Adipocyte (in vitro differentiated cells): ENCODE results near the gene MARS1.
"Not testable (repeated sequence)": the region's sequence is repeated elsewhere in the genome, so short reads cannot be mapped to it uniquely, and the experiment has no call there.

ENCODE experiments used
- DNase-seq: peaks from one replicate; pipeline ENCODE4 v3.0.0-alpha.2; 2015; ENCODE audit warnings: low read depth
- H3K27me3 ChIP-seq: replicated peaks from 2 replicates; pipeline ENCODE4 v1.7.0; 2013; ENCODE audit warnings: mild to moderate bottlenecking, low read length, moderate library complexity; ENCODE audit not compliant: control insufficient read depth, insufficient read depth
- H3K36me3 ChIP-seq: 2 replicates; pipeline ENCODE4 v1.7.0; 2013; ENCODE audit warnings: low read length, mild to moderate bottlenecking, moderate library complexity; ENCODE audit not compliant: control insufficient read depth, insufficient read depth, severe bottlenecking
- H3K4me1 ChIP-seq: 2 replicates; pipeline ENCODE4 v1.7.0; 2013; ENCODE audit warnings: mild to moderate bottlenecking, low read length, moderate library complexity; ENCODE audit not compliant: control insufficient read depth, insufficient read depth
- H3K4me3 ChIP-seq: 2 replicates; pipeline ENCODE4 v1.7.0; 2013; ENCODE audit warnings: mild to moderate bottlenecking, low read length, moderate library complexity
- H3K9ac ChIP-seq: 2 replicates; pipeline ENCODE4 v1.7.0; 2013; ENCODE audit warnings: mild to moderate bottlenecking, low read length, moderate library complexity
- H3K9me3 ChIP-seq: 2 replicates; pipeline ENCODE4 v1.7.0; 2013; ENCODE audit warnings: mild to moderate bottlenecking, low read length, moderate library complexity; ENCODE audit not compliant: control insufficient read depth

MARS1 gene

DNA sequence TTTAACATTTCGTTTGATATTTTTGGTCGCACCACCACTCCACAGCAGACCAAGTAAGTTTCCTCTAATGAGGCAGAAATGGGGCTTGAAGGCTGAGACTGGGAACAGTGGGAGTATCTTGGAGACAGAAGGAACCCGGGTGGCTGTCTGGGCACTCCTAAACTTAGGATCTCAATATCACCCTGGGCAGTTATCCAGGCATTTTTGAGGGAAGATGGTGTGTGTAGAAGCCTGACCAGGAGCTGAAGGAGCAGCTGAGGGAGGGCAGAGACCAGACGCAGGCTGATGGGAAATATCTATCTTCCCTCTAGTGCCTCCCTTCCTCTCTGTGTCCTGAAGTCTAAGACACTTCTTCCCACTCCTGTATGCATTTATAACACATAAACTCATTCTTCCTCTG is 10.7 kb downstream of the MARS1 start:
- Histone ChIP-seq H3K9me3 (no peaks in the 10 kb centered on the region), H3K27me3 (no peaks in the 10 kb centered on the region), H3K36me3 (peaks cover 69% of the 10 kb centered on the region), H3K9ac (no peak overlapping the region), H3K4me1 (no peaks in the 10 kb centered on the region), H3K4me3 (no peak overlapping the region)
- no peak for DNase-seq

DNA sequence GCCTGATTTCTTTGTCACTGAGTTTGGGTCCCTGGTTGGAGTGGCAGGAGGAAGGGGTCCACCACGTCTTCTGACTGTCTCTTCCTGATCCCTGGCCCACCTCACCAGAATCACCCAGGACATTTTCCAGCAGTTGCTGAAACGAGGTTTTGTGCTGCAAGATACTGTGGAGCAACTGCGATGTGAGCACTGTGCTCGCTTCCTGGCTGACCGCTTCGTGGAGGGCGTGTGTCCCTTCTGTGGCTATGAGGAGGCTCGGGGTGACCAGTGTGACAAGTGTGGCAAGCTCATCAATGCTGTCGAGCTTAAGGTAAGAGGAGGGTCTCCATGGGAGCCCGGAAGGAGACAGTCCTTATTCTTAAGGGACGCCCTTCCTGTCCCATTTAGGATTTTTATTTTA is 12.3 kb downstream of the MARS1 start:
- Histone ChIP-seq H3K9me3 (no peaks in the 10 kb centered on the region), H3K9ac (no peak overlapping the region), H3K4me1 (no peaks in the 10 kb centered on the region), H3K4me3 (no peak overlapping the region), H3K36me3 (peaks cover 82% of the 10 kb centered on the region), H3K27me3 (no peaks in the 10 kb centered on the region)
- DNase-seq, result no peak

DNA sequence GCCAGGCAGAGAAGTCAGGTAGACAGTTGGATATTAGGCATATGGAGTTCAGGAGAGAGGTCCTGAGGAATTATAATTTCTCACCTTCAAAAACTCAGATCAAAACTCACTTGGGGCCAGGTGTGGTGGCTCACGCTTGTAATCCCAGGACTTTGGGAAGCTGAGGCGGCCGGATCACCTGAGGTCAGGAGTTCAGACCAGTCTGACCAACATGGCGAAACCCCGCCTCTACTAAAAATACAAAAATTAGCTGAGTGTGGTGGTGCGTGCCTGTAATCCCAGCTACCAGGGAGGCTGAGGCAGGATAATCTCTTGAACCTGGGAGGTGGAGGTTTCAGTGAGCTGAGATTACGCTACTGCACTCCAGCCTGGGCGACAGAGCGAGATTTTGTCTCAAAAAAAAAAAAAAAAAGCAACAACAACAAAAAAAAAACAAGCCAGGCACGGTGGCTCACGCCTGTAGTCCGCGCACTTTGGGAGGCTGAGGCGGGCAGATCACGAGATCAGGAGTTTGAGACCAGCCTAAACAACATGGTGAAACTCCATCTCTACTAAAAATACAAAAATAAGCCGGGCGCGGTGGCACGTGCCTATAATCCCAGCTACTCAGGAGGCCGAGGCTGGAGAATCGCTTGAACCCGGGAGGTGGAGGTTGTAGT is 14.6 kb downstream of the MARS1 start:
- peaks cover 86% of the 10 kb centered on the region for H3K36me3 ChIP-seq
- DNase-seq, H3K4me3 ChIP-seq: not testable (repeated sequence)

DNA sequence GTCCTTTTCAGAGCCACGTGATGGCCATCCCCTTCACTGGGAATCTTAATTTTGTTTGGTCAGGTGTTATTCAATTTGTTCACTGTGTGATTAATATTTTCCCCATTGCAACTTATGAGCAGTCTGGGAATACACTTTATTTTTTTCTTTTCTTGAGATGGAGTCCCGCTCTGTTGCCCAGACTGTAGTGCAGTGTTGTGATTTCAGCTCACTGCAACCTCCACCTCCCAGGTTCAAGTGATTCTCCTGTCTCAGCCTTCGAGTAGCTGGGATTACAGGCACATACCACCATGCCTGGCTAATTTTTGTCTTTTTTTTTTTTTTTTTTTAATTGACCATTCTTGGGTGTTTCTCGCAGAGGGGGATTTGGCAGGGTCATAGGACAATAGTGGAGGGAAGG is 18.7 kb downstream of the MARS1 start:
- not testable (repeated sequence) for H3K4me1 ChIP-seq, H3K9ac ChIP-seq, DNase-seq, H3K9me3 ChIP-seq, H3K4me3 ChIP-seq, H3K27me3 ChIP-seq
- peaks cover 78% of the 10 kb centered on the region for H3K36me3 ChIP-seq

More for the DNA sequence above, 14.6 kb downstream of the MARS1 start:
- not testable (repeated sequence) for H3K9ac ChIP-seq, H3K27me3 ChIP-seq, H3K9me3 ChIP-seq, H3K4me1 ChIP-seq

DNA sequence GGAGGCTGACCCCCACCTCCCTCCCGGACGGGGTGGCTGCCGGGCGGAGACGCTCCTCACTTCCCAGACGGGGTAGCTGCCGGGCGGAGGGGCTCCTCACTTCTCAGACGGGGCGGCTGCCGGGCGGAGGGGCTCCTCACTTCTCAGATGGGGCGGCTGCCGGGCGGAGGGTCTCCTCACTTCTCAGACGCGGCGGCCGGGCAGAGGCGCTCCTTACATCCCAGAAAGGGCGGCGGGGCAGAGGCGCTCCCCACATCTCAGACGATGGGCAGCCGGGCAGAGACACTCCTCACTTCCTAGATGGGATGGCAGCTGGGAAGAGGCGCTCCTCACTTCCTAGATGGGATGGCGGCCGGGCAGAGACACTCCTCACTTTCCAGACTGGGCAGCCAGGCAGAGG is 19.9 kb downstream of the MARS1 start:
- H3K9me3 ChIP-seq, H3K4me1 ChIP-seq, DNase-seq, H3K27me3 ChIP-seq, H3K4me3 ChIP-seq, H3K9ac ChIP-seq: not testable (repeated sequence)
- peaks cover 78% of the 10 kb centered on the region for H3K36me3 ChIP-seq

DNA sequence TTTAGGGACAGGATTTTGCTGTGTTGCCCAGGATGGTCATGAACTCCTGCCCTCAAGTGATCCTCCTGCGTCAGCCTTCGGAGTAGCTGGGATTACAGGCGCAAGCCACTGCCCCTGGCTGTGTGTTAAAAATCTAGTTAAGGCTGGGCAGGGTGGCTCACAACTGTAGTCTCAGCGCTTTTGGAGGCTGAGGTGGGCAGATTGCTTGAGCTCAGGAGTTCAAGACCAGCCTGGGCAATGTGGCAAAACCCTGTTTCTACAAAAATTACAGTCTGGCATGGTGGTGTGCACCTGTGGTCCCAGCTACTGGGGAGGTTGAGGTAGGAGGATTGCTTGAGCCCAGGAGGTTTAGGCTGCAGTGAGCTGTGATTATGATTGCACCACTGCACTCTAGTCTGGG is 23.3 kb downstream of the MARS1 start:
- DNase-seq, result no peak
- H3K4me3 ChIP-seq, result no peak overlapping the region
- H3K36me3 ChIP-seq, result peaks cover 75% of the 10 kb centered on the region
- H3K9me3 ChIP-seq, result no peaks in the 10 kb centered on the region
- H3K9ac ChIP-seq, result no peak overlapping the region
- H3K27me3 ChIP-seq, result no peaks in the 10 kb centered on the region
- no peaks in the 10 kb centered on the region for H3K4me1 ChIP-seq

DNA sequence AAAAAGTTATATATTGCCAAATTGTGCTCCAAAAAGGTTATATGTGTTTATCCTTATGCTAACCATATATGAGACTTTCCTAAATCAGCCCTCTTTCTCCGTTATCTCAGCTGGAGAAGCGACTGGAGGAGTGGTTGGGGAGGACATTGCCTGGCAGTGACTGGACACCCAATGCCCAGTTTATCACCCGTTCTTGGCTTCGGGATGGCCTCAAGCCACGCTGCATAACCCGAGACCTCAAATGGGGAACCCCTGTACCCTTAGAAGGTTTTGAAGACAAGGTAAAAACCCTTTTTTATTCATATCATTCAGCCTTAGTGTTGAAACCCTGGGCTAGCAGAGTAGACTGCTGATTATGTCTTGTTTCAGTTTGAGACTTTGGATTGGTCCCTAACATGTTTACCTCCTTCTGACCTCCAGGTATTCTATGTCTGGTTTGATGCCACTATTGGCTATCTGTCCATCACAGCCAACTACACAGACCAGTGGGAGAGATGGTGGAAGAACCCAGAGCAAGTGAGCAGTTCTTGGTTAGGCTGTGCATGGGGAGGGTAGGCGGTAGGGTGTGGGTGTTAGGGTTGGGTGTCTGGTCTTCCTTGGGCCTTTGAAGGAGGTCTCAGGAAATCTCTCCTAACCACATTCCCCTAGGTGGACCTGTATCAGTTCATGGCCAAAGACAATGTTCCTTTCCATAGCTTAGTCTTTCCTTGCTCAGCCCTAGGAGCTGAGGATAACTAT is 23.9 kb downstream of the MARS1 start:
- DNase-seq, result no peak
- Histone ChIP-seq H3K36me3 (peaks cover 76% of the 10 kb centered on the region), H3K9ac (no peak overlapping the region), H3K9me3 (no peaks in the 10 kb centered on the region), H3K4me1 (no peaks in the 10 kb centered on the region), H3K27me3 (no peaks in the 10 kb centered on the region), H3K4me3 (no peak overlapping the region)

DNA sequence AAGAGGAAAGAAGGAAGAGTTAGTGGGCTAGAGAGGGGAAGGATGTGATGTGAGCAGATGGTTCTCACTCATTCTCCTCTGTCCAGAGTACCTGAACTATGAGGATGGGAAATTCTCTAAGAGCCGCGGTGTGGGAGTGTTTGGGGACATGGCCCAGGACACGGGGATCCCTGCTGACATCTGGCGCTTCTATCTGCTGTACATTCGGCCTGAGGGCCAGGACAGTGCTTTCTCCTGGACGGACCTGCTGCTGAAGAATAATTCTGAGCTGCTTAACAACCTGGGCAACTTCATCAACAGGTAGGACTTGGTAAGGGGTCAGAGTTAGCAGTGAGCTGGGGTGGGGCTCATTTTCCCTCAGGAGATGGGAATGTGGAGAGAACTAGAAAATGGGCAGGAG is 24.8 kb downstream of the MARS1 start:
- DNase-seq, result no peak
- no peak overlapping the region for H3K9ac ChIP-seq
- no peaks in the 10 kb centered on the region for H3K27me3 ChIP-seq
- peaks cover 7% of the 10 kb centered on the region for H3K4me1 ChIP-seq
- H3K9me3 ChIP-seq, result no peaks in the 10 kb centered on the region
- no peak overlapping the region for H3K4me3 ChIP-seq
- H3K36me3 ChIP-seq, result peaks cover 85% of the 10 kb centered on the region

DNA sequence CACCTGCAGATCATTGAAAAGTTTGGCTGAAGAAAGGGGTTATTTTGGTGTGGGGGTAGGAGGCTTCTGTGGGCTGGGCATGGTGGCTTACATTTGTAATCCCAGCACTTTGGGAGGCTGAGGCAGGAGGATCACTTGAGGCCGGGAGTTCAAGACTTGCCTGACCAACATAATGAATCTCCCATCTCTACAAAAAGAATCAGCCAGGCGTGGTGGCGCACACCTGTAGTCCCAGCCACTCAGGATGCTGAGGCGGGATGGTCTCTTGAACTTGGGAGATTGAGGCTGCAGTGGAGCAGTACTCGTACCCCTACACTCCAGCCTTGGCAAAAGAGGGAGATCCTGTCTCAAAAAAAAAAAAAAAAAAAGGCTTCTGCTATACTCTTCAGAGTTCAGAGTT is 25.4 kb downstream of the MARS1 start:
- no peak for DNase-seq
- Histone ChIP-seq H3K36me3 (peaks cover 91% of the 10 kb centered on the region), H3K4me3 (no peak overlapping the region), H3K9ac (no peak overlapping the region), H3K4me1 (peaks cover 13% of the 10 kb centered on the region), H3K27me3 (no peaks in the 10 kb centered on the region), H3K9me3 (no peaks in the 10 kb centered on the region)

DNA sequence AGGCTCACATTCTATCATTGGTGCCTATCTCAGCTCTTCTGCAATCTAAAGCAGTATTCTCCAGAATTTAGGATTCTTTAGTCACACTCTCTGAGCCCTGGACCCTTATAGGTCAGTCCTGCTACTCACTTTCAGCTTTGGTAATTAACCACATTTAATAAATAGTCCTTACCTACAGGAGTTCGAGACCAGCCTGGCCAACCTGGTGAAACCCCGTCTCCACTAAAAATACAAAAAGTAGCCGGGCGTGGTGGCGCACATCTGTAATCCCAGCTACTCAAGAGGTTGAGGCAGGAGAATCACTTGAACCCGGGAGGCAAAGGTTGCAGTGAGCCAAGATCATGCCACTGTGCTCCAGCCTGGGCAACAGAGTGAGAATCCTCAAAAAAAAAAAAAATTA is 25.8 kb downstream of the MARS1 start:
- H3K9me3 ChIP-seq, H3K4me3 ChIP-seq, H3K9ac ChIP-seq, DNase-seq, H3K27me3 ChIP-seq: not testable (repeated sequence)
- Histone ChIP-seq H3K36me3 (peaks cover 90% of the 10 kb centered on the region), H3K4me1 (peaks cover 16% of the 10 kb centered on the region)

DNA sequence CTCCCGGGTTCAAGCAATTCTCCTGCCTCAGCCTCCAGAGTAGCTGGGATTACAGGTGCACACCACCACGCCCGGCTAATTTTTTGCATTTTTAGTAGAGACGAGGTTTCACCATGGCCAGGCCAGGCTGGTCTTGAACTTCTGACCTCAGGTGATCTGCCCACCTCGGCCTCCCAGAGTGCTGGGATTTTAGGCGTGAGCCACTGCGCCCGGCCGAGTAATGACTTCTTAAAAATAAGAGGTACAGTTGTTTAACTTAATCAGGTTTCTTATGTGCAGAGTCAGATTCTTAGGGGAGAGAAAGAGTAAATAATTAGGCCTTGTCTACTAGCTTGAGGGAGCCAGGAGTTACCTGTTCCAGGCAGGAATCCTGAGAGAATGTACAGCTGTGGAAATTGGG is 26.4 kb downstream of the MARS1 start:
- Histone ChIP-seq H3K36me3 (peaks cover 90% of the 10 kb centered on the region), H3K4me1 (peaks cover 16% of the 10 kb centered on the region)
- H3K4me3 ChIP-seq, DNase-seq, H3K9ac ChIP-seq, H3K27me3 ChIP-seq, H3K9me3 ChIP-seq: not testable (repeated sequence)
